Activated CD4-positive, CD25-positive, alpha-beta regulatory T cell treated with anti-CD3 and anti-CD28 coated beads, Interleukin-2, amount 50 U/mL, for 72 hours (primary cell): ENCODE measurements around the gene IL1RAPL2.
"Not testable (repeated sequence)": the region's sequence is repeated elsewhere in the genome, so short reads cannot be mapped to it uniquely, and the experiment has no call there.

Experiments used
- DNase-seq: peaks from one replicate; pipeline ENCODE4 v3.0.0; 2021

Gene IL1RAPL2

GRCh38 chrX:104863466-104863865 lies 297.5 kb downstream of the IL1RAPL2 start:
- no peak for DNase-seq

GRCh38 chrX:104864296-104864695 lies 298.3 kb downstream of the IL1RAPL2 start:
- no peak for DNase-seq

- no peak for DNase-seq
These were observed 311.5 kb downstream of the IL1RAPL2 start for GRCh38 chrX:104877504-104877903.

- no peak for DNase-seq
These were observed 336.1 kb downstream of the IL1RAPL2 start for GRCh38 chrX:104902070-104902469.

GRCh38 chrX:104909694-104910093 lies 343.7 kb downstream of the IL1RAPL2 start:
- DNase-seq: not testable (repeated sequence)

- no peak for DNase-seq
These were observed 347.3 kb downstream of the IL1RAPL2 start for GRCh38 chrX:104913348-104913747.

GRCh38 chrX:104914686-104915085 lies 348.7 kb downstream of the IL1RAPL2 start:
- DNase-seq: not testable (repeated sequence)

- no peak for DNase-seq
These were observed 352.1 kb downstream of the IL1RAPL2 start for GRCh38 chrX:104918122-104918521.

- no peak for DNase-seq
These were observed 355.7 kb downstream of the IL1RAPL2 start for GRCh38 chrX:104921584-104922205.

- peak; percentile 63 for DNase-seq
These were observed 356.2 kb downstream of the IL1RAPL2 start for GRCh38 chrX:104922206-104922621.

- DNase-seq: no peak
These were observed 363.3 kb downstream of the IL1RAPL2 start for GRCh38 chrX:104929324-104929723.

- no peak for DNase-seq
These were observed 369.6 kb downstream of the IL1RAPL2 start for GRCh38 chrX:104935581-104935980.

GRCh38 chrX:104953251-104953650 lies 387.3 kb downstream of the IL1RAPL2 start:
- DNase-seq: no peak

- DNase-seq: no peak
These were observed 395.9 kb downstream of the IL1RAPL2 start for GRCh38 chrX:104961926-104962325.

GRCh38 chrX:104968241-104968640 lies 402.2 kb downstream of the IL1RAPL2 start:
- DNase-seq: no peak

GRCh38 chrX:104972737-104973136 lies 406.7 kb downstream of the IL1RAPL2 start:
- no peak for DNase-seq

- no peak for DNase-seq
These were observed 421.1 kb downstream of the IL1RAPL2 start for GRCh38 chrX:104987063-104987462.

- no peak for DNase-seq
These were observed 422.0 kb downstream of the IL1RAPL2 start for GRCh38 chrX:104988038-104988437.

GRCh38 chrX:104995546-104995945 lies 429.5 kb downstream of the IL1RAPL2 start:
- no peak for DNase-seq

GRCh38 chrX:105006103-105006502 lies 440.1 kb downstream of the IL1RAPL2 start:
- no peak for DNase-seq

GRCh38 chrX:105006996-105007395 lies 441.0 kb downstream of the IL1RAPL2 start:
- DNase-seq: no peak

GRCh38 chrX:105013719-105014118 lies 447.7 kb downstream of the IL1RAPL2 start:
- no peak for DNase-seq

GRCh38 chrX:105017641-105018040 lies 451.6 kb downstream of the IL1RAPL2 start:
- no peak for DNase-seq

GRCh38 chrX:105018865-105019264 lies 452.9 kb downstream of the IL1RAPL2 start:
- DNase-seq: no peak

GRCh38 chrX:105028962-105029361 lies 463.0 kb downstream of the IL1RAPL2 start:
- not testable (repeated sequence) for DNase-seq
